GM10266 (cell line): ENCODE results near the gene LPCAT1.

Source experiments
- DNase-seq: peaks from one replicate; pipeline ENCODE4 v3.0.0; 2012; ENCODE audit errors: extremely low spot score
- CTCF ChIP-seq: IDR thresholded peaks from 2 replicates; pipeline ENCODE4 v1.5.1; 2012; ENCODE audit warnings: mild to moderate bottlenecking, low read depth; ENCODE audit not compliant: control insufficient read depth, insufficient read depth; ENCODE audit errors: missing control alignments

Gene LPCAT1

GRCh38 chr5:1522601-1523479 is 920 bp downstream of the LPCAT1 start:
- peak; percentile 33 for DNase-seq
- no peak for TF ChIP-seq CTCF

DNA sequence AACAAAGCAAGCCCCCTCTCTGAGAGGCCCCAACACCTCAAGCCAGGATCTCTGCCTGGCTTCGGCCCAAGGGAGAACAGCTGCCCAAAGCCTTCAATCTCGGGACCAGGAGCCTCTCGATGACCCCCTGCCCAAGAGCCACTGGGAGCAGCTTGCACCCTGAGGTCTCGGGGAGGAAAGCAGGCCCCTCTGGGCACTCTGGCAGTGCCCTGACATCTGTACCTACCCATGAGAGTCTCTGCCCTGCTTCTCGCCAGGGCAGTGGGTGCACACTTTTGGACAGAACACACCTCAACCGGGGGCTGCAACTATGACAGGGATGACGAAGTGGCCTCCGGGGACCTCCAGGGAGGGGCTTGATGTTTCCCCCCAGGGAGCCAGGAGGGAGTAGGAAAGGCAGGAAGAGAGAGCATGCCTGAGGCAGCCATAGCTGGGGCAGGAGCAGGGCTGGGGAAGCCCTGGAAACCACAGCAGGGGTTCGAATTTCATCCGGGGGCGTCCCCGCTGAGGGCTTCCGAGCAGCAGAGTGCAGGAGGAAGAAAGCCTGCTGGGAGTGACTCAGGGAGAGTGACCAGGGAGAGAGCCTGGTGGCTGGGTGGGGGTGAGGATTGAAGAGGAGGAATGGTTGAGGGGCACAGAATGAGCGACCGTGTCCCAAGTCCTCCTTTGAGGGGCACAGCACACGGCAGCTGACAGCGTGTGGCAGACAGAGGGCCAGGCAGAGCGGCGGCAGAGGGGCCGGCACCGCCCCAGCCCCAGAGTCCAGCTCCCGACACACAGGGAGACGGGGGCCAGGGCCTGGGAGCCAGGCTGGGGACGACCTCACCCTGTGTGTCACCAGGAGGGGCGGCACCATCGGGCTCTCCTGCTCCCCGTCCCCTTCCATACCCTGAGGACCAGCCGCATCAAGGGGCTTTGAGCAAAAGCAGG is 1.8 kb downstream of the LPCAT1 start:
- no peak for TF ChIP-seq CTCF
- DNase-seq: peak; percentile 64

- no peak for DNase-seq
- no peak for TF ChIP-seq CTCF
Measured at GRCh38 chr5:1520791-1521453, 2.8 kb downstream of the LPCAT1 start.

- no peak for TF ChIP-seq CTCF
Measured at GRCh38 chr5:1519631-1520210, 4.0 kb downstream of the LPCAT1 start.

DNA sequence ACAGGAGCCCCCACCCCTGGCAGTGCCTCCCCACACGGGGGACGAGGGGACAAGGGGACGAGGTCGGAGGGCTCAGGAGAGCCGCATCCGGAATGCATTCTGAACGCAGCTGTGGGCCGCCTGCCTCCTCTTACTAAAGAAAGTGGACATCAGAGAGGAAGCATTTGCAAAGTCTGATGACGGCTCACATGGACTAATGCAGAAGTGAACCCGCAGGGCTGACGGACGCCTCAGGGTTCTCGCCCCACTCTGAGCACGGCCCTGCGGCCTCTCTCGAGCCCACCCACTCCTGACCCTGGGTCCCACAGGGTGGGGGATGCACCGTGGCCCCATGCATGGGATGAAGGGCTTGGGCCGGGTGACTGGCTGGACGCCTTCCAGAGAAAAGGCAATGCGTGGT is 5.9 kb downstream of the LPCAT1 start:
- no peak for DNase-seq

More at GRCh38 chr5:1519631-1520210, 4.0 kb downstream of the LPCAT1 start:
- no peak for DNase-seq

More for the DNA sequence above, 5.9 kb downstream of the LPCAT1 start:
- TF ChIP-seq CTCF: no peak
